SK-N-MC (cell line): Measurements from ENCODE around the gene ANKRD33.

Experiments
- EZH2 ChIP-seq: fragments of 200-600 bp; sonication (generic); IDR thresholded peaks from one replicate; pipeline ENCODE4 v1.6.1; 2017; ENCODE audit warnings: antibody characterized with exemption
- POLR2AphosphoS5 ChIP-seq: IDR thresholded peaks from 2 replicates; pipeline ENCODE4 v1.6.1; 2012; ENCODE audit warnings: mild to moderate bottlenecking, low read depth, low read length, borderline replicate concordance

DNA sequence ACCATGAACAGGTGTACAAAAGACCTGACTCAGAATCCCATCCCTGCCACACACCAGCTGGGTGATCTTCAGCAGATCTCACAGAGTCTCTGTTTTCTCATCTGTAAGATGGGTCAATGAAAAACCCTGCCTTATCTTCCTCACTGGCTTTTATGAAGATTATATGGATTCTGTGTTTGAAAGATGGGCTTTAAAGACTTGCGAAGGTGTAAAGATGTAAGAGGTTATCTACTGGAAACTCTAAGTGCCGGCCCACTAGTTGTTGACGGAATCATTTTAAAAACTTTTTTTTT, 15.3 kb upstream of the ANKRD33 start:
- TF ChIP-seq EZH2: no peak
- no peak for TF ChIP-seq POLR2AphosphoS5
